Cortex of kidney (tissue), 1 donor: ENCODE data around the gene SRM.
"Not testable (repeated sequence)": the region's sequence is repeated elsewhere in the genome, so short reads cannot be mapped to it uniquely, and the experiment has no call there.

Source experiments
- DNase-seq: peaks from one replicate; lab custom pipeline; 2025; lab: John Stamatoyannopoulos, UW

Gene SRM

GRCh38 chr1:11064942-11065341 lies 5.1 kb upstream of the SRM start:
- DNase-seq: no peak

- not testable (repeated sequence) for DNase-seq
Observed at GRCh38 chr1:11063937-11064537, 4.2 kb upstream of the SRM start.

DNA sequence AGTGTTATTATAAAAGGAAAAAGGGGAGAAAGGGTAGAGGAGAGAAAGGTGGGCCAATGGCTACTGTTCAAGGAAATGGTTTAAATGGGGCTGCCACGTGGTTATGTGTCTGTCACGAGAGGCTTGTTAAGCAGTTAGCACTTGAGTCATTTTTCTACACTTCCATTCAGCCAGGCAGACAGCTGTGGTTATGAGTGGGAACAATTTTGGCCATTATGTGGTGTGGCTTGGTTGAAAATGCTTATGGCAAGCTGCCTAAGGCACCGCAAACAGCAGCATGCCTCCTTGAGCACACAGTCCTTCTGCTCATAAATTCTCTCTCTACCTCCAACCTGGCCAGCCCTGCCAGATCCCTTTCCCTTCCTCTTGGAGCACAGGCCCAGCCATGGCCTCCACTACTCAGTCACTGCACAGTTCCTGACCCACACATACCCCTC lies 3.2 kb upstream of the SRM start:
- no peak for DNase-seq

- DNase-seq: no peak
Observed at GRCh38 chr1:11061652-11062365, 2.0 kb upstream of the SRM start.

DNA sequence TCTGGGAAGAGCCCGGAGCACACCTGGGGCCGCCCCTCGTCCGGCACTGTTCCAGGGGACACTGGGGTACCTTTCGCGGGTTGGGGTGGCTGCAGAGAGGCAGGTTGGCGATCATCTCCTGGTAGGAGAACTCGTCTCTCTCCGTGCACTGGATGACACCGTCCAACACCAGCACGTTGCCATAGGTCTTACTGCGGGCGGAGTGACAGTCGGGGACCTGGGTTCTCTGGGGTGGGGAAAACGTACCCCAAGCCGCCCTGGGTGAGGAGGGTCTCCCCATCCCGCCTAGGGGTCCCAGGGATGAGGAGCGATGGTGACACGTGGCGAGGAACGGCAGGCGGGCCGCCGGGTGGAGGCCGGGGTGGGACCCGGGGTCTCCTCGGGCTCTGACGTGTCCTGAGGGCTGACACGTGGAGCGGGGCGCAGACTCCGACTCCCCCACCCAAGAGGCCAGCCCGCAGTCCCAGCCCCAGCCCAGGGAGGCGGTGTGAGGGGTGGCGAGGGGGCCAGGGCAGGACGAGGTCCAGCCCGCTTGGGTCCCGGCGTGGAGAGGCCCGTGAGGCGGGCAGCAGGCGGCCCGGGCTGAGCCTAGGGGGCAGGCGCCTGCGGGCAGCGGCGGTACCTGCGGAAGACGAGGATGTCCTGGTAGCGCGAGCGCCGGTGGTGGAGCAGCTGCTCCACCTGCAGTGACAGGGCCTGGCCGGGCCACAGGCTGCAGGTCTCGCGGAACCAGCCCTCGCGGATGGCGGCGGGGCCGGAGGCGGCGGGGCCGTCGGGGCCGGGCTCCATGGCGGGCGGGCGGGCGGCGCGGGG lies 457 bp downstream of the SRM start:
- DNase-seq: no peak

- DNase-seq: no peak
Observed at GRCh38 chr1:11058595-11059154, 1.1 kb downstream of the SRM start.

DNA sequence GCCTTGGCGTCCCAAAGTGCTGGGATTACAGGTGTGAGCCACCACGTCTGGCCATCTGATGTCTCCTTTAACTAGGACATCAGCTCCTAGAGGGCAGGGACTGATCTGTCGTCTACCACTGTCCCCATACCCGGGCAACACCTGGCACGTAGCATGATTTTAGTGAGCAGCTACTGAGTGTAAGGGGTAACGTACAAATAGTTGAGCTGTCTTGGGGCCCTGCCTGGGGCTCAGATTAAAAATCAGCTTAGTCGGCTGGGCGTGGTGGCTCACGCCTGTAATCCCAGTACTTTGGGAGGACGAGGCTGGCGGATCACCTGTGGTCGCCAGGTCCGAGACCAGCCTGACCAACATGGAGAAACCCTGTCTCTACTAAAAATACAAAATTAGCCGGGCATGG lies 1.8 kb downstream of the SRM start:
- DNase-seq: no peak

- no peak for DNase-seq
Observed at GRCh38 chr1:11057477-11057876, 2.3 kb downstream of the SRM start.

DNA sequence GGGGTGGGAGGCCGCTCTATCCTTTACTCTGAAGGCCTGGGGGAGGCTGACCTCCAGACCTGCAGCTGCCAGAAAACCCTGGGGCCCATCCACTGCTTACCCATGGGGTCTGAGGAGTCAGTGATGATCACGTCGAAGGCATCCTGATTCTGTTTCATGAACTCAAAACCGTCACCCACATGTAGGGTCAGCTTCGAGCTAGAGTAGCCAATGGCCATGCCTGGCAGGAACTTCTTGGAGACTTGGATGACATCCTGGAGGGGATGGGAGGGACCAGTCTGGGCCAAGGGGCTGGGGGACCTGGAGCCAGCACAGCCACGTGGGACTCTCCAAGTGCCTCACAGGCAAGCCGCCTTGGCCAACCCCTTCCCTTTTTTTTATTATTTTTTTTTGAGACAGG lies 3.3 kb downstream of the SRM start:
- DNase-seq: no peak

DNA sequence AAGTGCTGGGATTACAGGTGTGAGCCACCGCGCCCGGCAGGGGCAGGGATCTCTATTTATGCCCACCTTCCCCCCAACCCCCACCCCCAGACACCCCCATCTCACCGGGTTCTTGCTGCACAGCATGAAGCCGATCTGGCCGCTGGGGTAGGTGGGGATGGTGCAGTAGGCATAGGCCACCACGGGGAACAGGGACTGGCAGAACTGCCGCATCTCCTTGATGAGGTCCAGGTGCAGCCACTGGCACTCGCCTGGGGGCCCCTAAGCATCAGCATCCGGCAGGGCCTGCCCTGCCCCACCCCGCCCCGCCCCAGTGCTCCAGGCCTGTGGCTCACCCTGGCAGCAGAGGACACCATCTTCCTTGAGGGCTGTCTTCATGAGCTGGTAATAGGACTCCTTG lies 4.1 kb downstream of the SRM start:
- no peak for DNase-seq

- DNase-seq: no peak
Observed at GRCh38 chr1:11054666-11055065, 5.2 kb downstream of the SRM start.

DNA sequence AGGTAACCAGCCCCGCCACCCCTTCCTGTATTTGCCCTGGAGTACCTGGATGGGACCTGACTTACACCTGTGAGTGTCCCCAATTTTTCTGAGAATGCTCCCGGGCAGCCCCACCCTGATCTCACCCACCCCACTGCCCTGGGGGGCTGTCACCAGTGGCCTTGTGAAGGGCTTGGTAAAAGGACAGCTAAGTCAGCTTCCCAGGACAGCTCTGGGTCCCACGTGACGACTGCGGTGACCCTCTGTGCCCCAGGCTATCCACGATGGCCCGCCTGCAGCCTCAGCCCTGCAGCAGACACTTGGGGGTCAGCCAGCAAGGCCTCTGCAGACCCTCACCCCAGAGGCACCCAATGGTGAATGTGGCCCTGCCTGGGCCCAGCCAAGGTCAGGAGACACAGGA lies 5.6 kb downstream of the SRM start:
- no peak for DNase-seq

DNA sequence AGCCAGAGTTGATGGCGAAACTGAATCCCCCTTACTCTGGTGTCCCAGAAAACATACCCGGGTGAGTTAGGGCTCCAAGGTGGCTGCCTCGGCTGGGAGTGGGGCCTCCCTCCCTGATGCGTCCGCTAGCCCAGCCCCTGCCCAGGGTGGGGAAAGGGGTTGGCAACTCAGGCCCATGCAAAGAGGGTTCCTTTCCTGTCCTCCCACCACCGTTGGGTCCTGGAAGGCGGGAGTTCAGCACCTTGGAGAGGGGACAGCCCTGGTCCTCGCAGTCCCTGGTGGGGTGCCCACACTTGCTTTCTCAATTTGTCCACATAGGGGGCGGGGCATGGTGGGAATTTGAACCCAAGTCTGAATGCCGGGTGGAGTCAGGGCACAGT lies 6.1 kb downstream of the SRM start:
- no peak for DNase-seq

- DNase-seq: no peak
Observed at GRCh38 chr1:11052839-11053757, 6.7 kb downstream of the SRM start.

DNA sequence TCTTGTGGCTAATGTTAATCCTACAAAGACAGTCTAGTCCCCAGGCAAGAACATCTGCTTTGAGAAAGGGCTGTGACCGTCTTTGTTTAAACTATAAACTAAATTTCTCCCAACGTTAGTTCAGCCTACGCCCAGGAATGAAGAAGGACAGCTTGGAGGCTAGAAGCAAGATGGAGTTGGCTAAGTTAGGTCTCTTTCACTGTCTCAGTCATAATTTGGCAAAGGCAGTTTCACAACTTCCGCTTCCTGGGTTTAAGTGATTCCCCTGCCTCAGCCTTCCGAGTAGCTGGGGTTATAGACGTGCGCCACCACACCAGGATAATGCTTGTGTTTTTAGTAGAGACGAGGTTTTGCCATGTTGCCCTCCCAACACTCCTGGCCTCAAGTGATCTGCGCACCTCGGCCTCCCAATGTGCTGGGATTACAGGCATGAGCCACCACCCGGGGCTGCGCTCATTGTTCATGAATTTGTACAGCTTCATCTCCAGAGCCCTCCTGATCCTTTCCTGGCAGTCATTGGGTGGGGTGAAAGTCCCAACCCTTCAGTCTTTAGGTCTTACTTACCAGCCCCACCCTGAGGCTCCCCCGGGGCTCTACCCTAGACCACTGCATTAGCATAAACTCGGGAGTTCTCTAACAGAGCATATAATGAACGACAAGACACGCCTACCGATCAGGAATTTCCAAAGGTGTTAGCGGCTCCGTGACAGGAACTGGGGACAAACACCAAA lies 7.9 kb downstream of the SRM start:
- no peak for DNase-seq

GRCh38 chr1:11051121-11051520 lies 8.7 kb downstream of the SRM start:
- DNase-seq: not testable (repeated sequence)

DNA sequence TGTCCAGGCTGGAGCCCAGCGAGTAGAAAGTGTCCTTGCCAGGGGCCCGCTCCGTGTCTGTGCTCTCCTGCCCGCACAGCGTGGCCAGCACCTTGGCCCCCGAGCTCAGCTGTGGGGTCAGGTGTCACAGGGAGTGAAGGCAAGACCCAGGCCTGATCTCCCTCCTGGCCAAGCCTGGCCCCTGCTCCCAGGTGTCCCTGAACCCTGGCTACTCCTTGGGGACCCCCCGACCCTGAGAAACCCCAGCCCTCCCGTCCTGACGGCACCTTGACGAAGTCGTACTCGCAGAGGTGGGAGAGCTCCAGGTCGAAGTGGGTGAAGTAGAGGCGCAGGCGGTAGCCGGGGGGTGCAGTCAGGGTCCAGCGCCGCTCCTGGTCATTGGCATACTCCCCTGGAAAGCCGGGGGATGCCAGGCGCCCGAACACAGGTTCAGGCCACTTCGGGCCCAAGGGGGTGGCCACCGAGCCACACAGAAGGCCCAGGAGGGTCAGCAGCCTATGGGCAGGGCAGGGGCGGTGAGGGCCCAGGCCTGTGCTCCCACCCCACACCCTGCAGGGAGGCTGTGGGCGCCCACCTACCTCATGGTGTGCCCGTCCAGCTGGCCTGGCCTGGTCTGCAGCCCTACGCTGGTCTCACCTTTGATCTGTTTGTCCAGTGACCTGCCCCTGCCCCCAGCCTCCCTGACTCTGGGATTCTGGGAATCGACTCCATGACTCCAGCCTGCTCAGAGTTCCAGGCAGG lies 13.0 kb downstream of the SRM start, which contains the start of gene MASP2:
Gene MASP2 (minus strand): TSS at position 615 of the 741 bp plus-strand sequence. CDS start 32 bp downstream, at position 583.
- DNase-seq: no peak

GRCh38 chr1:11046270-11046566 lies 13.6 kb downstream of the SRM start:
- DNase-seq: no peak

DNA sequence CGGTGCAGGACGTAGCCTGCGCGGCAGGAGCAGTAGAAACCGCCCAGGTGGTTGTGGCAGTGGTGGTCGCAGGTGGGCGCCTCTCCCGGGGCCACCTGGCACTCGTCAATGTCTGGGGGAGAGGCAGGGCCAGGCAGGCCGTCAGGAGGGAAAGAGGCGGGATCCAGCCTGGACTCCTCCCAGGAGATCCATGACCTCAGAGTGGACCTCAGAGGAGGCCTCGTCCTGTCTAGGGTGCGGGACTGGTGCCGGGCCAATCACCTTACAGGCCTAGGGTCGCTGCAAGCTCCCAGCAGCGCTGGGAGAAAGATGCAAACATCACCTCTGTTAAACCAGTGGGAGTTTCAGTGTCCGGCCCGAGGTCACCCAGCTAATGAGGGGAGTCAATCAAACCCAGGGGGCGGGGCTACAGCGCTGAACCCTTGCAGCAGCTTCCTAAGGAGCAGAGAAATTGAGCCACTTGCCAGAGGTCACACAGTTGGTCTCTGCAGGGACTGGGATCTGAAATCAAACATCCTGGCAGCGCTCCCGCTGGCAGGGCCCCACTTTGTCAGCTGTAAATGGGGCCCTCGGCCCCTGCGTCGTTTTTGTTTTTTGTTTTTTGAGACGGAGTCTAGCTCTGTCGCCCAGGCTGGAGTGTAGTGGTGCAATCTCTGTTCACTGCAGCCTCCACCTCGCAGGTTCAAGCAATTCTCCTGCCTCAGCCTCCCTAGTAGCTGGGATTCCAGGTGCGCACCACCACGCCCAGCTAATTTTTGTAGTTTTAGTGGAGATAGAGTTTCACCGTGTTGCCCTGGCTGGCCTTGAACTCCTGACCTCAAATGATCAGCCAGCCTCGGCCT lies 14.2 kb downstream of the SRM start:
- DNase-seq: no peak
